HFFc6 (cell line): Measurements from ENCODE around the gene EML6. TPM values are rescaled to one million over a fixed set of nuclear protein-coding genes. Genes with fewer than 3 reads are reported as not detected.

Experiments
- DNase-seq: peaks from one replicate; pipeline ENCODE4 v3.0.0-alpha.2; 2018
- H3K27ac Mint-ChIP-seq: 2 replicates; pipeline ENCODE4 v1.8.0; 2020; ENCODE audit warnings: mild to moderate bottlenecking, mixed read lengths
- H3K27me3 Mint-ChIP-seq: 2 replicates; pipeline ENCODE4 v1.8.0; 2021; ENCODE audit warnings: mild to moderate bottlenecking, moderate library complexity, mixed read lengths; ENCODE audit not compliant: insufficient read depth
- H3K36me3 Mint-ChIP-seq: 2 replicates; pipeline ENCODE4 v1.8.0; 2021; ENCODE audit warnings: low read depth, mixed read lengths
- H3K4me1 Mint-ChIP-seq: 2 replicates; pipeline ENCODE4 v1.8.0; 2020; ENCODE audit warnings: low read depth, mixed read lengths
- H3K4me3 Mint-ChIP-seq: 2 replicates; pipeline ENCODE4 v1.8.0; 2020; ENCODE audit warnings: mild to moderate bottlenecking, moderate library complexity, mixed read lengths
- H3K9me3 Mint-ChIP-seq: 2 replicates; pipeline ENCODE4 v1.8.0; 2020; ENCODE audit warnings: mild to moderate bottlenecking, mixed read lengths
- CTCF ChIP-seq: fragments of 200-600 bp; sonication (generic); IDR thresholded peaks from 2 replicates; pipeline ENCODE4 v1.5.0; 2021; ENCODE audit warnings: antibody characterized with exemption, mild to moderate bottlenecking
- total RNA-seq, 6 experiments: library from RNA; stranded (reverse); fragmentation: NEBNext Ultra II Directional; extraction: Animal tissue kit (Norgen Biotek cat#: 25700); gene quantifications; 2 replicates in 1 of 6; 3 replicates in 5 of 6; pipeline ENCODE4 v1.2.3, GENCODE V29; 2021

The EML6 gene
- total RNA-seq, 6 experiments from 2014 or later = 0.05 to 0.37 (median 0.25) TPM

DNA sequence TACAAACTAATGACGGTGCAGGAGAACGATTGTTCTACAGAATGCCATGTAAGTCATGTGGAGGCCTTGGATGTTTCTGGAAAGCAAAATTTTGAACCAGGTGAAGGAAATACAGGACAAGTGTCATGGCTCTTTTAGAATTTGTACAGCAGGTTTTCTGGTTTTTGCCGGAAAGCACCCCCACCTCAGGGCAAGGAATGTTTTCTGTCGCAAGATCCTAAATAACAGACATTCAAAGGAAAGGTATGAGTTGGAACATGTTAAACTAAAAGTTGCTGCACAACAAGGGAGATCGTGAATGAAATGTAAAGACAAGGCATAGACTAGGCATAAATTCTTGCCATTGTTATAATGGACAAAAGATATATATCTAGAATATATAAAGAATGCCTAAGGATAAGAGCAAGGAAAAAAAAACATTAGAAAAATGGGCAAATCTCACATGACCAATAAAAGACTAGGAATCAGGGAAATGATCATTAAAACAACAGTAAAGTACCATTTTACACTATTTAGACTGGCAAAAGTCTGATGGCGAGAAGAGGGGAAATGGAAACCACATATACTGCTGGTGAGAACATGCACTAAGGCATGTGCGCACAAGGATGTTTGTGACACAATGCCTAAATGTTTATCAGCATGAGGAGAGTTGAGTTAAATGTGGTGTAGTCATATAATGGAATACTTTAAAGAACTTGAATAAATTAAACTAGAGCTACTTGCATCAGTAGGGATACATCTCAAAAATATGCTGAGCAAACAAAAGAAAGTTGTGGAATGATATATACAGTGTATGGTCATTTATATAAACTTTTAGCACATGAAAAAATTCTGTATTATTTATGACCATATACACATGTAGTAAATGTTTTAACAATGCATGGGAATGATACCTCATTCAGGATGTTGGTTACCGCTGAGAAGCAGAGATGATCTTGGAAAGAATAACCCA is 127.0 kb downstream of the EML6 start:
- H3K4me1 Mint-ChIP-seq = peaks cover 12% of the 10 kb centered on the region
- no peaks in the 10 kb centered on the region for H3K36me3 Mint-ChIP-seq
- no peaks in the 10 kb centered on the region for H3K27me3 Mint-ChIP-seq
- no peak overlapping the region for H3K4me3 Mint-ChIP-seq
- TF ChIP-seq CTCF = no peak
- no peak overlapping the region for H3K27ac Mint-ChIP-seq
- DNase-seq = no peak
- no peaks in the 10 kb centered on the region for H3K9me3 Mint-ChIP-seq

GRCh38 chr2:54853616-54854310 is 130.3 kb downstream of the EML6 start:
- no peak for DNase-seq
- Mint-ChIP-seq H3K27me3 (no peaks in the 10 kb centered on the region), H3K4me1 (peaks cover 27% of the 10 kb centered on the region), H3K9me3 (no peaks in the 10 kb centered on the region), H3K36me3 (no peaks in the 10 kb centered on the region), H3K4me3 (no peak overlapping the region), H3K27ac (no peak overlapping the region)
- TF ChIP-seq CTCF = no peak

DNA sequence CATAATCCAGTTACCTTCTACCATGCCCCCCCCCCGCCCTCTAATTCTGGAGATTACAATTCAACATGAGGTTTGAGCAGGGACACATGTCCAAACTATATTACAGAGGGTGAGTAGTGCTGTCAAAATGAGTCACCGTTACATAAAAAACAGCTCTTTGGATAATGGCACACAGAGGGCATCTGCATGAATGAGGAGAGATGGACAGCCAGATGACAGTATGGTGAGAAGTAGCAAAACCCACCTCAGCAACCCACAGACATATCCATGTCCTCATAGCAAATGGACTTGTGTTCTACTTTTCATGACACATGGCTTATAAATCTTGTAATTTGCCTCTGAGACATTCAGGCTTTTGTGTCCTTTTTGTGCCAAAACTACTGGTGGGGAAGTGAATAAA is 132.0 kb downstream of the EML6 start:
- Mint-ChIP-seq H3K4me3 (no peak overlapping the region), H3K9me3 (no peaks in the 10 kb centered on the region), H3K36me3 (no peaks in the 10 kb centered on the region), H3K27ac (no peak overlapping the region), H3K27me3 (no peaks in the 10 kb centered on the region), H3K4me1 (peaks cover 43% of the 10 kb centered on the region)
- TF ChIP-seq CTCF = no peak
- DNase-seq = peak; percentile 22

- no peak for TF ChIP-seq CTCF
- DNase-seq = no peak
- H3K4me3 Mint-ChIP-seq = no peak overlapping the region
- peak overlapping the region; percentile 32; the same call in 1 of the 2 replicates for H3K27ac Mint-ChIP-seq
- no peaks in the 10 kb centered on the region for H3K27me3 Mint-ChIP-seq
- H3K4me1 Mint-ChIP-seq = peaks cover 58% of the 10 kb centered on the region
- H3K9me3 Mint-ChIP-seq = peaks cover 4% of the 10 kb centered on the region; the same call in 1 of the 2 replicates
- peaks cover 13% of the 10 kb centered on the region for H3K36me3 Mint-ChIP-seq
Observed at GRCh38 chr2:54858021-54858681, 134.7 kb downstream of the EML6 start.

DNA sequence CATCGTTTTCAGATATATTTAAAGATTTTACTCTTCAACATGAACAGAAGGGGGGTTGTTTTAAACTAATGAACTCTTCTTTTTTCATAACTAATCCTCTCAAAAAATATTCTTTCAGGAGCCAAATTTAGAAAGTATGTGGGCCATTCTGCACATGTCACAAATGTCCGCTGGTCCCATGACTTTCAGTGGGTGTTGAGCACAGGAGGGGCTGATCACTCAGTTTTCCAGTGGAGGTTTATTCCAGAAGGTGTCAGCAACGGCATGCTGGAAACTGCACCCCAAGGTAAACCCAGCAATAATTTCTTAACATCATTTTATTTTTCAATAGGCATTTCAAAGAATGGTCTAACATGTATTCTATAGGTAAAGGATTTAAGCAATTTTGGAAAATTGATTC is 136.0 kb downstream of the EML6 start:
- Mint-ChIP-seq H3K9me3 (peaks cover 4% of the 10 kb centered on the region; the same call in 1 of the 2 replicates), H3K36me3 (peaks cover 13% of the 10 kb centered on the region), H3K4me1 (peaks cover 58% of the 10 kb centered on the region), H3K27me3 (no peaks in the 10 kb centered on the region), H3K4me3 (no peak overlapping the region), H3K27ac (no peak overlapping the region)
- no peak for DNase-seq
- TF ChIP-seq CTCF = no peak
